DMS114 treated with DMSO at 0.1 percent for 48 hours (cell line): Measurements from ENCODE around the gene ADGRB3.
"Not testable (repeated sequence)": the region's sequence is repeated elsewhere in the genome, so short reads cannot be mapped to it uniquely, and the experiment has no call there.

ENCODE experiments used
- DNase-seq: peaks from one replicate; lab custom pipeline; 2025; ENCODE audit not compliant: unreplicated experiment; lab: John Stamatoyannopoulos, UW

ADGRB3 gene

GRCh38 chr6:68649669-68650068 is 14.6 kb downstream of the ADGRB3 start:
- no peak for DNase-seq

- DNase-seq: no peak
These were observed 15.1 kb downstream of the ADGRB3 start for GRCh38 chr6:68650142-68650541.

- no peak for DNase-seq
These were observed 16.2 kb downstream of the ADGRB3 start for GRCh38 chr6:68651011-68651985.

- no peak for DNase-seq
These were observed 17.0 kb downstream of the ADGRB3 start for GRCh38 chr6:68652117-68652536.

- no peak for DNase-seq
These were observed 18.1 kb downstream of the ADGRB3 start for GRCh38 chr6:68653074-68653705.

- no peak for DNase-seq
These were observed 18.6 kb downstream of the ADGRB3 start for GRCh38 chr6:68653706-68654089.

GRCh38 chr6:68654134-68654533 is 19.1 kb downstream of the ADGRB3 start:
- DNase-seq: no peak

- DNase-seq: no peak
These were observed 19.9 kb downstream of the ADGRB3 start for GRCh38 chr6:68655028-68655427.

GRCh38 chr6:68657374-68658139 is 22.5 kb downstream of the ADGRB3 start:
- no peak for DNase-seq

- DNase-seq: no peak
These were observed 23.3 kb downstream of the ADGRB3 start for GRCh38 chr6:68658338-68658737.

GRCh38 chr6:68673255-68673654 is 38.2 kb downstream of the ADGRB3 start:
- DNase-seq: no peak

- no peak for DNase-seq
These were observed 40.5 kb downstream of the ADGRB3 start for GRCh38 chr6:68675548-68675947.

- DNase-seq: not testable (repeated sequence)
These were observed 41.0 kb downstream of the ADGRB3 start for GRCh38 chr6:68676094-68676493.

GRCh38 chr6:68677058-68677457 is 42.0 kb downstream of the ADGRB3 start:
- DNase-seq: no peak

- DNase-seq: no peak
These were observed 44.3 kb downstream of the ADGRB3 start for GRCh38 chr6:68679399-68679798.

- no peak for DNase-seq
These were observed 45.2 kb downstream of the ADGRB3 start for GRCh38 chr6:68680264-68680663.

- no peak for DNase-seq
These were observed 54.8 kb downstream of the ADGRB3 start for GRCh38 chr6:68689910-68690309.

- no peak for DNase-seq
These were observed 56.0 kb downstream of the ADGRB3 start for GRCh38 chr6:68691120-68691519.

- no peak for DNase-seq
These were observed 58.2 kb downstream of the ADGRB3 start for GRCh38 chr6:68693271-68693670.

- DNase-seq: no peak
These were observed 60.3 kb downstream of the ADGRB3 start for GRCh38 chr6:68695403-68695802.

- no peak for DNase-seq
These were observed 60.8 kb downstream of the ADGRB3 start for GRCh38 chr6:68695838-68696237.

- DNase-seq: no peak
These were observed 62.3 kb downstream of the ADGRB3 start for GRCh38 chr6:68697394-68697793.
